HCT116 (cell line): ENCODE measurements around the gene ACCS. TPM values are rescaled to one million over a fixed set of nuclear protein-coding genes. Genes with fewer than 3 reads are reported as not detected.

Experiments used
- ATAC-seq: fragments of 200-7000 bp; cut with Tn5 transposase; 2 replicates; pipeline ENCODE4 v1.9.1; 2020; ENCODE audit warnings: mild to moderate bottlenecking, moderate library complexity
- BruUV-seq: library from RNA; stranded (reverse); fragments of 400-500 nt; replicated peaks from 2 replicates; lab custom pipeline; 2021; lab: Mats Ljungman, UMichigan
- CTCF ChIA-PET: fragments of 300-600 bp; sonication (Branson Sonifier 250); formaldehyde crosslinking; loops from one replicate; lab custom pipeline; 2021; ENCODE audit warnings: antibody characterized with exemption; lab: Charles Lee
- POLR2A ChIA-PET: fragments of 300-600, 350-600 bp; sonication (Branson Sonifier 250); formaldehyde crosslinking; loops from one replicate; lab custom pipeline; 2021; ENCODE audit warnings: antibody characterized with exemption; lab: Charles Lee
- RAD21 ChIA-PET, 2 experiments: fragments of 300-600 bp; sonication (Branson Sonifier 250); formaldehyde crosslinking; loops; one replicate each; lab custom pipeline; 2023; ENCODE audit warnings: low total read pairs in 2 of 2; ENCODE audit not compliant: uncharacterized antibody in 2 of 2, unreplicated experiment in 2 of 2, low non-redundant PET in 1 of 2; lab: Charles Lee
- DNase-seq: peaks from one replicate; pipeline ENCODE4 v3.0.0-alpha.2; 2010; ENCODE audit warnings: low read depth, low spot score
- H2AFZ ChIP-seq: fragments of 200-600 bp; shearing (Covaris generic), sonication (generic); 2 replicates; pipeline ENCODE4 v1.6.1; 2017; ENCODE audit warnings: low read depth, mixed run types, mixed read lengths, antibody characterized with exemption, low read length; ENCODE audit not compliant: poor library complexity, severe bottlenecking
- H3K27ac ChIP-seq: 2 replicates; pipeline ENCODE4 v1.5.1; 2012; ENCODE audit warnings: low read depth, low read length
- H3K27me3 ChIP-seq: fragments of 200-600 bp; sonication (generic); 2 replicates; pipeline ENCODE4 v1.6.1; 2016; ENCODE audit warnings: mixed run types, low read length, mixed read lengths; ENCODE audit not compliant: insufficient read depth
- H3K36me3 ChIP-seq, 2 experiments: fragments of 200-500 bp in 1 of 2; fragments of 200-600 bp in 1 of 2; sonication (Bioruptor generic) in 1 of 2; sonication (generic) in 1 of 2; 2 replicates each; pipeline versions ENCODE4 v1.5.1 to v1.6.1; 2014 to 2016; ENCODE audit warnings: low read length in 2 of 2, inconsistent platforms in 1 of 2, mixed read lengths in 1 of 2, mixed run types in 1 of 2; ENCODE audit not compliant: insufficient read depth in 2 of 2, control insufficient read depth in 1 of 2
- H3K4me1 ChIP-seq, 2 experiments: fragments of 200-600 bp in 1 of 2; sonication (generic) in 1 of 2; 2 replicates each; pipeline versions ENCODE4 v1.5.1 to v1.6.1; 2012 to 2017; ENCODE audit warnings: low read length in 2 of 2, inconsistent platforms in 1 of 2, mild to moderate bottlenecking in 1 of 2, mixed read lengths in 1 of 2, mixed run types in 1 of 2, moderate library complexity in 1 of 2; ENCODE audit not compliant: insufficient read depth in 2 of 2, control insufficient read depth in 1 of 2
- H3K4me2 ChIP-seq: fragments of 200-600 bp; sonication (generic); 2 replicates; pipeline ENCODE4 v1.6.1; 2017; ENCODE audit warnings: mixed run types, low read length, mixed read lengths
- H3K4me3 ChIP-seq, 2 experiments: fragments of 200-600 bp in 1 of 2; sonication (generic) in 1 of 2; replicated peaks in 1 of 2; 2 replicates each; pipeline ENCODE4 v1.5.1; 2011 to 2016; ENCODE audit warnings: low read length in 2 of 2, control low read depth in 1 of 2, low read depth in 1 of 2, mild to moderate bottlenecking in 1 of 2, mixed read lengths in 1 of 2, mixed run types in 1 of 2
- H3K79me2 ChIP-seq: fragments of 200-600 bp; sonication (generic); 2 replicates; pipeline ENCODE4 v1.6.1; 2017; ENCODE audit warnings: mild to moderate bottlenecking, mixed run types, low read length, moderate library complexity, mixed read lengths; ENCODE audit not compliant: insufficient read depth
- H3K9ac ChIP-seq: fragments of 200-600 bp; sonication (generic); 2 replicates; pipeline ENCODE4 v1.6.1; 2016; ENCODE audit warnings: low read length, mixed read lengths
- H3K9me2 ChIP-seq: fragments of 200-600 bp; sonication (generic), shearing (Covaris generic); 2 replicates; pipeline ENCODE4 v1.6.1; 2017; ENCODE audit warnings: mixed run types, mild to moderate bottlenecking, moderate library complexity; ENCODE audit not compliant: insufficient read depth
- H3K9me3 ChIP-seq, 2 experiments: fragments of 200-500 bp in 1 of 2; fragments of 200-600 bp in 1 of 2; sonication (Bioruptor generic) in 1 of 2; sonication (generic) in 1 of 2; 2 replicates each; pipeline ENCODE4 v1.6.1; 2014 to 2017; ENCODE audit warnings: low read length in 2 of 2, mixed read lengths in 2 of 2, inconsistent platforms in 1 of 2, low read depth in 1 of 2, mild to moderate bottlenecking in 1 of 2, mixed run types in 1 of 2, moderate library complexity in 1 of 2; ENCODE audit not compliant: control insufficient read depth in 1 of 2, insufficient read depth in 1 of 2
- H4K20me1 ChIP-seq: fragments of 200-600 bp; sonication (generic), shearing (Covaris generic); 2 replicates; pipeline ENCODE4 v1.6.1; 2017; ENCODE audit warnings: mixed run types, mild to moderate bottlenecking, moderate library complexity; ENCODE audit not compliant: insufficient read depth
- CBX3 ChIP-seq: IDR thresholded peaks from 2 replicates; pipeline ENCODE4 v1.6.1; 2012; ENCODE audit warnings: low read depth
- CEBPB ChIP-seq: IDR thresholded peaks from 2 replicates; pipeline ENCODE4 v1.6.1; 2012; ENCODE audit warnings: low read depth
- ELF1 ChIP-seq: IDR thresholded peaks from 2 replicates; pipeline ENCODE4 v1.6.1; 2012; ENCODE audit warnings: low read depth, borderline replicate concordance
- EZH2 ChIP-seq: fragments of 200-600 bp; sonication (generic); IDR thresholded peaks from 2 replicates; pipeline ENCODE4 v1.6.1; 2017; ENCODE audit warnings: antibody characterized with exemption, mixed run types
- EZH2phosphoT487 ChIP-seq: fragments of 200-600 bp; IDR thresholded peaks from 2 replicates; pipeline ENCODE4 v1.6.1; 2018; ENCODE audit warnings: antibody characterized with exemption, borderline replicate concordance
- JUND ChIP-seq: IDR thresholded peaks from 2 replicates; pipeline ENCODE4 v1.6.1; 2012
- POLR2A ChIP-seq: IDR thresholded peaks from 2 replicates; pipeline ENCODE4 v1.7.0; 2011; ENCODE audit warnings: borderline replicate concordance; ENCODE audit not compliant: insufficient read depth, insufficient read length; ENCODE audit errors: extremely low read depth
- POLR2AphosphoS5 ChIP-seq: IDR thresholded peaks from 2 replicates; pipeline ENCODE4 v1.6.1; 2011; ENCODE audit warnings: mild to moderate bottlenecking, low read depth, low read length, moderate library complexity
- RAD21 ChIP-seq: IDR thresholded peaks from 2 replicates; pipeline ENCODE4 v1.6.1; 2012; ENCODE audit warnings: low read depth, mild to moderate bottlenecking
- SIN3A ChIP-seq: IDR thresholded peaks from 2 replicates; pipeline ENCODE4 v1.6.1; 2012; ENCODE audit warnings: low read depth
- SP1 ChIP-seq: IDR thresholded peaks from 2 replicates; pipeline ENCODE4 v1.6.1; 2012; ENCODE audit warnings: low read depth
- YY1 ChIP-seq: IDR thresholded peaks from 2 replicates; pipeline ENCODE4 v1.6.1; 2011; ENCODE audit warnings: low read length, low read depth, moderate library complexity, mild to moderate bottlenecking; ENCODE audit not compliant: insufficient replicate concordance; ENCODE audit errors: extremely low read depth
- ZFX ChIP-seq: fragments of 450-650 bp; IDR thresholded peaks from 2 replicates; pipeline ENCODE4 v1.6.1; 2017
- ZNF274 ChIP-seq: fragments of 200-500 bp; sonication (Bioruptor generic); IDR thresholded peaks from 2 replicates; pipeline ENCODE4 v1.6.1; 2014; ENCODE audit warnings: mild to moderate bottlenecking, low read depth, low read length, inconsistent platforms
- intact Hi-C: fragments of 100-400 bp; cut with micrococcal nuclease; formaldehyde crosslinking; loops from 2 replicates; pipeline ENCODE4 v1.10.0; 2022
- total RNA-seq: library from RNA; stranded (reverse); gene quantifications from one replicate; pipeline ENCODE4 v1.2.1, GENCODE V29; 2021; ENCODE audit not compliant: unreplicated experiment
- TF ChIP-seq, protein P1 (sequence below): IDR thresholded peaks from 2 replicates; pipeline ENCODE4 v1.6.1; 2012
- TF ChIP-seq, protein P2 (sequence below): IDR thresholded peaks from 2 replicates; pipeline ENCODE4 v1.6.1; 2012
- TF ChIP-seq, protein P3 (sequence below): IDR thresholded peaks from 2 replicates; pipeline ENCODE4 v1.6.1; 2011; ENCODE audit warnings: mild to moderate bottlenecking, low read length, moderate library complexity; ENCODE audit not compliant: insufficient replicate concordance; ENCODE audit errors: extremely low read depth
- TF ChIP-seq, protein P4 (sequence below), 3 experiments: fragments of 200-600 bp in 1 of 3; sonication (generic) in 1 of 3; IDR thresholded peaks in 2 of 3; conservative IDR thresholded peaks in 1 of 3; 2 replicates each; pipeline ENCODE4 v1.5.1; 2012 to 2017; ENCODE audit warnings: low read depth in 2 of 3, low read length in 2 of 3, antibody characterized with exemption in 1 of 3, borderline replicate concordance in 1 of 3, control low read depth in 1 of 3, mild to moderate bottlenecking in 1 of 3, mixed read lengths in 1 of 3, mixed run types in 1 of 3, moderate library complexity in 1 of 3; ENCODE audit not compliant: insufficient read depth in 1 of 3
- TF ChIP-seq, protein P5 (sequence below): IDR thresholded peaks from 2 replicates; pipeline ENCODE4 v1.6.1; 2012; ENCODE audit warnings: low read depth

Gene ACCS
- total RNA-seq, 1 experiment from 2014 or later, result 13.2 TPM

DNA sequence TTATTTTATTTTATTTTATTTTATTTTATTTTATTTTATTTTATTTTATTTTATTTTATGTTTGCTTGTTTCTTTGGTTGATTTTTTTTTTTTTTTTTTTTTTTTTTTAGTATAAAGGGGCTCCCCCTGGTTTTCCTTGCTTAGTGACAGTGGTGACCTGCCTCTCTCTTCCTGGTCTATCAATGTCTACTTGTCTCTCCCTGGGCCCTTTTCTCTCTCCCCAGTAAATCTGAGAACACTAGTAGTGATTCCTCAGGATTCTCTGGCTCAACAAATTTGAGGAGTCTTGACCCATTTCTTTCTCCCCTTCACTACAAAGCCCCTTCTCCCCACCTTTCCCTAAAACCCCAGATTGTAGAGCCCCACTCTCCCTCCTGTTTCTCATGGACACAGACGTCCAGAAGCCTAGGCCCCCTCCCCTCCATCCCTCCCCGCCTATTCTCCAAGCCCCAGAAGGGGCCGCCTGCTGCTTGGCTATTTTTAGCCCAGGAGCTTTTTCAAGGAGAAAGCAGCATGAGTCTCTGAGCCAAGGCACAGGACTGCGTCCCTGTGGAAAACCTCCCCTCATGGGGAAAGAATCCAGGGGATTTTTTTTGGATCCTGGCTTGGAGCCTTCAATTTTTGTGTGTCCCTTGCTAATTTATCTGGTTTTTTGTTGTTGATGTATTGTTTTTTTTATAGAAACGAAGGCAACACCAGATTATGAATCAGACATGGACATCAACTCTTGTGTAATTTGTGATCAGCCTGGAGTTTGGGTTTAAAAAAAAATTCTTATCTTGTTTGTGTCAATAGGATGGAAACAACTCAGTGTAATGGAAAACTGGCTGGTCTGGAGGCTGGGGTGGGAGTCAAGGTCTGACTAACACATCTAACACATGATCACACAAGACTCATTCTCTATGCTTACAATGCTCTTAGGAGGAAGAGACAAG lies 35.8 kb upstream of the ACCS start:
- ATAC-seq, result no peak

More for the DNA sequence above, 35.8 kb upstream of the ACCS start:
- intact Hi-C loops, result no loop called here
- H3K4me3 ChIP-seq, result no peak overlapping the region
- no peaks in the 10 kb centered on the region for H3K9me2 ChIP-seq
- H3K79me2 ChIP-seq, result no peaks in the 10 kb centered on the region
- H3K36me3 ChIP-seq, result no peaks in the 10 kb centered on the region
- RAD21 ChIA-PET, result no interaction called here
- H3K4me2 ChIP-seq, result no peak overlapping the region
- H2AFZ ChIP-seq, result no peak overlapping the region
- H3K27ac ChIP-seq, result no peak overlapping the region
- TF ChIP-seq YY1, result no peak
- TF ChIP-seq, protein P1, sequence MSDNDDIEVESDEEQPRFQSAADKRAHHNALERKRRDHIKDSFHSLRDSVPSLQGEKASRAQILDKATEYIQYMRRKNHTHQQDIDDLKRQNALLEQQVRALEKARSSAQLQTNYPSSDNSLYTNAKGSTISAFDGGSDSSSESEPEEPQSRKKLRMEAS, result no peak
- TF ChIP-seq CBX3, result no peak
- no peak for TF ChIP-seq ZFX
- TF ChIP-seq RAD21, result no peak
- TF ChIP-seq, protein P2, sequence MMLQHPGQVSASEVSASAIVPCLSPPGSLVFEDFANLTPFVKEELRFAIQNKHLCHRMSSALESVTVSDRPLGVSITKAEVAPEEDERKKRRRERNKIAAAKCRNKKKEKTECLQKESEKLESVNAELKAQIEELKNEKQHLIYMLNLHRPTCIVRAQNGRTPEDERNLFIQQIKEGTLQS, result no peak
- no peak for TF ChIP-seq POLR2AphosphoS5
- TF ChIP-seq EZH2, result no peak
- TF ChIP-seq ZNF274, result no peak
- TF ChIP-seq, protein P3, sequence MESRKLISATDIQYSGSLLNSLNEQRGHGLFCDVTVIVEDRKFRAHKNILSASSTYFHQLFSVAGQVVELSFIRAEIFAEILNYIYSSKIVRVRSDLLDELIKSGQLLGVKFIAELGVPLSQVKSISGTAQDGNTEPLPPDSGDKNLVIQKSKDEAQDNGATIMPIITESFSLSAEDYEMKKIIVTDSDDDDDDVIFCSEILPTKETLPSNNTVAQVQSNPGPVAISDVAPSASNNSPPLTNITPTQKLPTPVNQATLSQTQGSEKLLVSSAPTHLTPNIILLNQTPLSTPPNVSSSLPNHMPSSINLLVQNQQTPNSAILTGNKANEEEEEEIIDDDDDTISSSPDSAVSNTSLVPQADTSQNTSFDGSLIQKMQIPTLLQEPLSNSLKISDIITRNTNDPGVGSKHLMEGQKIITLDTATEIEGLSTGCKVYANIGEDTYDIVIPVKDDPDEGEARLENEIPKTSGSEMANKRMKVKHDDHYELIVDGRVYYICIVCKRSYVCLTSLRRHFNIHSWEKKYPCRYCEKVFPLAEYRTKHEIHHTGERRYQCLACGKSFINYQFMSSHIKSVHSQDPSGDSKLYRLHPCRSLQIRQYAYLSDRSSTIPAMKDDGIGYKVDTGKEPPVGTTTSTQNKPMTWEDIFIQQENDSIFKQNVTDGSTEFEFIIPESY, result no peak
- TF ChIP-seq JUND, result no peak
- TF ChIP-seq, protein P4, sequence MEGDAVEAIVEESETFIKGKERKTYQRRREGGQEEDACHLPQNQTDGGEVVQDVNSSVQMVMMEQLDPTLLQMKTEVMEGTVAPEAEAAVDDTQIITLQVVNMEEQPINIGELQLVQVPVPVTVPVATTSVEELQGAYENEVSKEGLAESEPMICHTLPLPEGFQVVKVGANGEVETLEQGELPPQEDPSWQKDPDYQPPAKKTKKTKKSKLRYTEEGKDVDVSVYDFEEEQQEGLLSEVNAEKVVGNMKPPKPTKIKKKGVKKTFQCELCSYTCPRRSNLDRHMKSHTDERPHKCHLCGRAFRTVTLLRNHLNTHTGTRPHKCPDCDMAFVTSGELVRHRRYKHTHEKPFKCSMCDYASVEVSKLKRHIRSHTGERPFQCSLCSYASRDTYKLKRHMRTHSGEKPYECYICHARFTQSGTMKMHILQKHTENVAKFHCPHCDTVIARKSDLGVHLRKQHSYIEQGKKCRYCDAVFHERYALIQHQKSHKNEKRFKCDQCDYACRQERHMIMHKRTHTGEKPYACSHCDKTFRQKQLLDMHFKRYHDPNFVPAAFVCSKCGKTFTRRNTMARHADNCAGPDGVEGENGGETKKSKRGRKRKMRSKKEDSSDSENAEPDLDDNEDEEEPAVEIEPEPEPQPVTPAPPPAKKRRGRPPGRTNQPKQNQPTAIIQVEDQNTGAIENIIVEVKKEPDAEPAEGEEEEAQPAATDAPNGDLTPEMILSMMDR (IDR thresholded peaks at IDR 0.05 in 2 of 3, conservative IDR thresholded peaks at IDR 0.05 in 1 of 3; ENCODE audit: borderline replicate concordance in 1 of 3, insufficient read depth in 1 of 3, low read depth in 2 of 3, low read length in 2 of 3), result no peak
- TF ChIP-seq EZH2phosphoT487, result no peak
- no peak for TF ChIP-seq SIN3A
- TF ChIP-seq, protein P5, sequence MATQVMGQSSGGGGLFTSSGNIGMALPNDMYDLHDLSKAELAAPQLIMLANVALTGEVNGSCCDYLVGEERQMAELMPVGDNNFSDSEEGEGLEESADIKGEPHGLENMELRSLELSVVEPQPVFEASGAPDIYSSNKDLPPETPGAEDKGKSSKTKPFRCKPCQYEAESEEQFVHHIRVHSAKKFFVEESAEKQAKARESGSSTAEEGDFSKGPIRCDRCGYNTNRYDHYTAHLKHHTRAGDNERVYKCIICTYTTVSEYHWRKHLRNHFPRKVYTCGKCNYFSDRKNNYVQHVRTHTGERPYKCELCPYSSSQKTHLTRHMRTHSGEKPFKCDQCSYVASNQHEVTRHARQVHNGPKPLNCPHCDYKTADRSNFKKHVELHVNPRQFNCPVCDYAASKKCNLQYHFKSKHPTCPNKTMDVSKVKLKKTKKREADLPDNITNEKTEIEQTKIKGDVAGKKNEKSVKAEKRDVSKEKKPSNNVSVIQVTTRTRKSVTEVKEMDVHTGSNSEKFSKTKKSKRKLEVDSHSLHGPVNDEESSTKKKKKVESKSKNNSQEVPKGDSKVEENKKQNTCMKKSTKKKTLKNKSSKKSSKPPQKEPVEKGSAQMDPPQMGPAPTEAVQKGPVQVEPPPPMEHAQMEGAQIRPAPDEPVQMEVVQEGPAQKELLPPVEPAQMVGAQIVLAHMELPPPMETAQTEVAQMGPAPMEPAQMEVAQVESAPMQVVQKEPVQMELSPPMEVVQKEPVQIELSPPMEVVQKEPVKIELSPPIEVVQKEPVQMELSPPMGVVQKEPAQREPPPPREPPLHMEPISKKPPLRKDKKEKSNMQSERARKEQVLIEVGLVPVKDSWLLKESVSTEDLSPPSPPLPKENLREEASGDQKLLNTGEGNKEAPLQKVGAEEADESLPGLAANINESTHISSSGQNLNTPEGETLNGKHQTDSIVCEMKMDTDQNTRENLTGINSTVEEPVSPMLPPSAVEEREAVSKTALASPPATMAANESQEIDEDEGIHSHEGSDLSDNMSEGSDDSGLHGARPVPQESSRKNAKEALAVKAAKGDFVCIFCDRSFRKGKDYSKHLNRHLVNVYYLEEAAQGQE, result no peak
- no peak for TF ChIP-seq SP1
- no peak for TF ChIP-seq POLR2A
- no peak for TF ChIP-seq ELF1
- TF ChIP-seq CEBPB, result no peak
- TF ChIP-seq, all 23 proteins: peak for 0
- no peak for DNase-seq
- Histone ChIP-seq H3K9ac (no peak overlapping the region), H3K4me1 (no peaks in the 10 kb centered on the region), H4K20me1 (no peaks in the 10 kb centered on the region), H3K27me3 (no peaks in the 10 kb centered on the region), H3K9me3 (peaks cover 6 to 9% of the 10 kb centered on the region in 2 experiments; a peak in 1 of 4 replicates)
- BruUV-seq, result no TSS peak
- ChIA-PET POLR2A (no interaction called here), CTCF (no interaction called here)
